ENCODE results near the gene CTDP1.
"Not testable (repeated sequence)": the region's sequence is repeated elsewhere in the genome, so short reads cannot be mapped to it uniquely, and the experiment has no call there.

Gene CTDP1

GRCh38 chr18:79724299-79725080, 44.9 kb downstream of the CTDP1 start:
- no peak for DNase-seq (ENCODE audit: low read depth in 1 of 2, low spot score in 1 of 2)

- no peak for DNase-seq (ENCODE audit: low read depth in 1 of 2, low spot score in 1 of 2)
These were observed 45.9 kb downstream of the CTDP1 start for GRCh38 chr18:79725486-79725885.

- no peak for DNase-seq (ENCODE audit: low read depth in 1 of 2, low spot score in 1 of 2)
These were observed 47.1 kb downstream of the CTDP1 start for GRCh38 chr18:79726721-79727120.

- DNase-seq (ENCODE audit: low read depth in 1 of 2, low spot score in 1 of 2) = no peak
These were observed 47.6 kb downstream of the CTDP1 start for GRCh38 chr18:79727211-79727610.

- DNase-seq (ENCODE audit: low read depth in 1 of 2, low spot score in 1 of 2) = no peak
These were observed 49.5 kb downstream of the CTDP1 start for GRCh38 chr18:79728931-79729586.

- DNase-seq (ENCODE audit: low read depth in 1 of 2, low spot score in 1 of 2) = no peak
These were observed 50.0 kb downstream of the CTDP1 start for GRCh38 chr18:79729611-79730010.

- DNase-seq (ENCODE audit: low read depth in 1 of 2, low spot score in 1 of 2) = no peak
These were observed 51.2 kb downstream of the CTDP1 start for GRCh38 chr18:79730804-79731203.

GRCh38 chr18:79731881-79732720, 52.5 kb downstream of the CTDP1 start:
- not testable (repeated sequence) for DNase-seq (ENCODE audit: low read depth in 1 of 2, low spot score in 1 of 2)

- DNase-seq (ENCODE audit: low read depth in 1 of 2, low spot score in 1 of 2) = no peak
These were observed 53.1 kb downstream of the CTDP1 start for GRCh38 chr18:79732721-79733025.

GRCh38 chr18:79733135-79733701, 53.6 kb downstream of the CTDP1 start:
- no peak for DNase-seq (ENCODE audit: low read depth in 1 of 2, low spot score in 1 of 2)

GRCh38 chr18:79733986-79734770, 54.6 kb downstream of the CTDP1 start:
- no peak for DNase-seq (ENCODE audit: low read depth in 1 of 2, low spot score in 1 of 2)

- DNase-seq (ENCODE audit: low read depth in 1 of 2, low spot score in 1 of 2) = no peak
These were observed 55.7 kb downstream of the CTDP1 start for GRCh38 chr18:79735071-79735980.

GRCh38 chr18:79736230-79736629, 56.6 kb downstream of the CTDP1 start:
- no peak for DNase-seq (ENCODE audit: low read depth in 1 of 2, low spot score in 1 of 2)

- no peak for DNase-seq (ENCODE audit: low read depth in 1 of 2, low spot score in 1 of 2)
These were observed 57.2 kb downstream of the CTDP1 start for GRCh38 chr18:79736846-79737245.

- DNase-seq (ENCODE audit: low read depth in 1 of 2, low spot score in 1 of 2) = no peak
These were observed 57.8 kb downstream of the CTDP1 start for GRCh38 chr18:79737426-79737825.

- no peak for DNase-seq (ENCODE audit: low read depth in 1 of 2, low spot score in 1 of 2)
These were observed 58.4 kb downstream of the CTDP1 start for GRCh38 chr18:79738041-79738461.

GRCh38 chr18:79738581-79739439, 59.2 kb downstream of the CTDP1 start:
- no peak for DNase-seq (ENCODE audit: low read depth in 1 of 2, low spot score in 1 of 2)

GRCh38 chr18:79739440-79739778, 59.8 kb downstream of the CTDP1 start:
- no peak for DNase-seq (ENCODE audit: low read depth in 1 of 2, low spot score in 1 of 2)

GRCh38 chr18:79740047-79740446, 60.4 kb downstream of the CTDP1 start:
- not testable (repeated sequence) for DNase-seq (ENCODE audit: low read depth in 1 of 2, low spot score in 1 of 2)

Measured in stimulated activated CD4-positive, alpha-beta T cell treated with anti-CD3 and anti-CD28 coated beads, Interleukin-15, amount 100 ng/mL, for 1 hour (primary cell).